MM.1S (cell line): ENCODE measurements around the gene GALNT10.
A peak's percentile ranks its signal among the peaks of the same experiment; 100 is the strongest.

ENCODE experiments used
- DNase-seq: peaks from one replicate; pipeline ENCODE4 v3.0.0-alpha.2; 2015
- H2AFZ ChIP-seq: fragments of 300-600 bp; sonication (generic); 2 replicates; pipeline ENCODE4 v1.6.0; 2016; ENCODE audit warnings: antibody characterized with exemption, low read length
- H3F3A ChIP-seq: fragments of 300-600 bp; sonication (generic); 2 replicates; pipeline ENCODE4 v1.6.1; 2016; ENCODE audit warnings: mild to moderate bottlenecking, antibody characterized with exemption, low read length, moderate library complexity, mixed read lengths; ENCODE audit not compliant: insufficient read depth
- H3K27ac ChIP-seq: fragments of 300-600 bp; sonication (generic); 2 replicates; pipeline ENCODE4 v1.5.1; 2016; ENCODE audit warnings: mild to moderate bottlenecking, low read length
- H3K27me3 ChIP-seq: fragments of 300-600 bp; sonication (generic); replicated peaks from 2 replicates; pipeline ENCODE4 v1.6.0; 2016; ENCODE audit warnings: low read length; ENCODE audit not compliant: insufficient read depth
- H3K36me3 ChIP-seq: fragments of 300-600 bp; sonication (generic); replicated peaks from 2 replicates; pipeline ENCODE4 v1.6.1; 2016; ENCODE audit warnings: mild to moderate bottlenecking, low read length, mixed read lengths; ENCODE audit not compliant: insufficient read depth
- H3K4me1 ChIP-seq: fragments of 300-600 bp; sonication (generic); 2 replicates; pipeline ENCODE4 v1.6.1; 2016; ENCODE audit warnings: low read length, mixed read lengths
- H3K4me2 ChIP-seq: fragments of 300-600 bp; sonication (generic); 2 replicates; pipeline ENCODE4 v1.6.0; 2016; ENCODE audit warnings: low read depth, low read length
- H3K4me3 ChIP-seq: fragments of 300-600 bp; sonication (generic); 2 replicates; pipeline ENCODE4 v1.5.1; 2016; ENCODE audit warnings: low read length, mixed read lengths
- H3K79me2 ChIP-seq: fragments of 300-600 bp; sonication (generic); 2 replicates; pipeline ENCODE4 v1.6.1; 2016; ENCODE audit warnings: mixed run types, low read length, mixed read lengths
- H3K9ac ChIP-seq: fragments of 300-600 bp; sonication (generic); 2 replicates; pipeline ENCODE4 v1.6.1; 2016; ENCODE audit warnings: low read length, mixed read lengths
- H3K9me2 ChIP-seq: fragments of 300-600 bp; sonication (generic); replicated peaks from 2 replicates; pipeline ENCODE4 v1.6.1; 2016; ENCODE audit warnings: mild to moderate bottlenecking, low read length, mixed read lengths; ENCODE audit not compliant: insufficient read depth
- H3K9me3 ChIP-seq: fragments of 300-600 bp; sonication (generic); replicated peaks from 2 replicates; pipeline ENCODE4 v1.6.1; 2016; ENCODE audit warnings: mild to moderate bottlenecking, low read length, mixed read lengths; ENCODE audit not compliant: insufficient read depth
- H4K20me1 ChIP-seq: fragments of 300-600 bp; sonication (generic); 2 replicates; pipeline ENCODE4 v1.6.1; 2016; ENCODE audit warnings: mild to moderate bottlenecking, low read length, moderate library complexity, mixed read lengths; ENCODE audit not compliant: insufficient read depth
- CTCF ChIP-seq: fragments of 300-600 bp; sonication (generic); IDR thresholded peaks from 2 replicates; pipeline ENCODE4 v1.5.1; 2016; ENCODE audit warnings: antibody characterized with exemption, low read length, mixed read lengths
- EZH2 ChIP-seq: fragments of 300-600 bp; sonication (generic); optimal IDR thresholded peaks from 2 replicates; pipeline ENCODE3; 2017; ENCODE audit warnings: low read depth, mild to moderate bottlenecking, antibody characterized with exemption, low read length, mixed read lengths
- EZH2phosphoT487 ChIP-seq: fragments of 300-600 bp; sonication (generic); IDR thresholded peaks from 2 replicates; pipeline ENCODE4 v1.6.1; 2018; ENCODE audit warnings: antibody characterized with exemption, low read length

Gene GALNT10

GRCh38 chr5:154405078-154405792 lies 214.7 kb downstream of the GALNT10 start:
- no peaks in the 10 kb centered on the region for H3K79me2 ChIP-seq
- no peaks in the 10 kb centered on the region for H3K36me3 ChIP-seq
- peak overlapping the region; percentile 45; the same call in 1 of the 2 replicates for H3K4me2 ChIP-seq
- peak overlapping the region; percentile 71 for H2AFZ ChIP-seq
- H3K27ac ChIP-seq: no peak overlapping the region
- peak; percentile 75 for DNase-seq
- TF ChIP-seq EZH2 (no peak), CTCF (peak; percentile 73), EZH2phosphoT487 (no peak)
- H3F3A ChIP-seq: no peaks in the 10 kb centered on the region
- H3K27me3 ChIP-seq: no peaks in the 10 kb centered on the region
- H3K9ac ChIP-seq: peak overlapping the region; percentile 12; the same call in 1 of the 2 replicates
- no peaks in the 10 kb centered on the region for H4K20me1 ChIP-seq
- peaks cover 6% of the 10 kb centered on the region for H3K4me1 ChIP-seq
- peak overlapping the region; percentile 35; the same call in 1 of the 2 replicates for H3K4me3 ChIP-seq
- no peaks in the 10 kb centered on the region for H3K9me3 ChIP-seq
- H3K9me2 ChIP-seq: no peaks in the 10 kb centered on the region

GRCh38 chr5:154406231-154406630 lies 215.7 kb downstream of the GALNT10 start:
- H3K79me2 ChIP-seq: no peaks in the 10 kb centered on the region
- H3K9me3 ChIP-seq: no peaks in the 10 kb centered on the region
- no peak overlapping the region for H3K4me3 ChIP-seq
- no peaks in the 10 kb centered on the region for H3F3A ChIP-seq
- H3K9ac ChIP-seq: no peak overlapping the region
- H3K4me2 ChIP-seq: no peak overlapping the region
- no peaks in the 10 kb centered on the region for H3K9me2 ChIP-seq
- H4K20me1 ChIP-seq: no peaks in the 10 kb centered on the region
- H3K27me3 ChIP-seq: no peaks in the 10 kb centered on the region
- TF ChIP-seq EZH2phosphoT487 (no peak), EZH2 (no peak), CTCF (no peak)
- H3K4me1 ChIP-seq: peaks cover 6% of the 10 kb centered on the region
- no peak overlapping the region for H2AFZ ChIP-seq
- no peak for DNase-seq
- H3K27ac ChIP-seq: no peak overlapping the region
- H3K36me3 ChIP-seq: no peaks in the 10 kb centered on the region

- Histone ChIP-seq H3K4me1 (peaks cover 6% of the 10 kb centered on the region), H3K4me3 (no peak overlapping the region), H3K27me3 (no peaks in the 10 kb centered on the region), H3K4me2 (no peak overlapping the region), H2AFZ (no peak overlapping the region), H3K79me2 (no peaks in the 10 kb centered on the region), H3F3A (no peaks in the 10 kb centered on the region), H3K9ac (no peak overlapping the region), H3K27ac (no peak overlapping the region), H3K36me3 (no peaks in the 10 kb centered on the region), H3K9me2 (no peaks in the 10 kb centered on the region), H3K9me3 (no peaks in the 10 kb centered on the region), H4K20me1 (no peaks in the 10 kb centered on the region)
- no peak for DNase-seq
- no peak for TF ChIP-seq EZH2phosphoT487
- no peak for TF ChIP-seq CTCF
Measured at GRCh38 chr5:154406826-154407225, 216.3 kb downstream of the GALNT10 start.
